Stomach smooth muscle (tissue), 2 donors: ENCODE measurements around the gene CCDC83.

Source experiments
- H3K27ac ChIP-seq: one replicate; pipeline ENCODE4 v1.7.0; 2013; ENCODE audit warnings: mild to moderate bottlenecking, low read length, inconsistent platforms
- H3K27me3 ChIP-seq, 2 donors: one replicate each; pipeline ENCODE4 v1.7.0; 2013; ENCODE audit warnings: low read length in 2 of 2; ENCODE audit not compliant: insufficient read depth in 2 of 2, control insufficient read depth in 1 of 2
- H3K36me3 ChIP-seq, 2 donors: one replicate each; pipeline ENCODE4 v1.7.0; 2013; ENCODE audit warnings: low read length in 2 of 2; ENCODE audit not compliant: control insufficient read depth in 2 of 2, insufficient read depth in 2 of 2
- H3K4me1 ChIP-seq: one replicate; pipeline ENCODE4 v1.7.0; 2013; ENCODE audit warnings: low read length; ENCODE audit not compliant: control insufficient read depth, insufficient read depth
- H3K4me3 ChIP-seq, 2 donors: one replicate each; pipeline ENCODE4 v1.7.0; 2013; ENCODE audit warnings: low read length in 2 of 2
- H3K9ac ChIP-seq, 2 donors: one replicate each; pipeline ENCODE4 v1.7.0; 2013; ENCODE audit warnings: low read length in 2 of 2, mild to moderate bottlenecking in 1 of 2
- H3K9me3 ChIP-seq, 2 donors: one replicate each; pipeline ENCODE4 v1.7.0; 2013; ENCODE audit warnings: low read length in 2 of 2; ENCODE audit not compliant: control insufficient read depth in 2 of 2
- donor health status: healthy.
- donor health status: Pancreatic carcinoma.

CCDC83 gene

DNA sequence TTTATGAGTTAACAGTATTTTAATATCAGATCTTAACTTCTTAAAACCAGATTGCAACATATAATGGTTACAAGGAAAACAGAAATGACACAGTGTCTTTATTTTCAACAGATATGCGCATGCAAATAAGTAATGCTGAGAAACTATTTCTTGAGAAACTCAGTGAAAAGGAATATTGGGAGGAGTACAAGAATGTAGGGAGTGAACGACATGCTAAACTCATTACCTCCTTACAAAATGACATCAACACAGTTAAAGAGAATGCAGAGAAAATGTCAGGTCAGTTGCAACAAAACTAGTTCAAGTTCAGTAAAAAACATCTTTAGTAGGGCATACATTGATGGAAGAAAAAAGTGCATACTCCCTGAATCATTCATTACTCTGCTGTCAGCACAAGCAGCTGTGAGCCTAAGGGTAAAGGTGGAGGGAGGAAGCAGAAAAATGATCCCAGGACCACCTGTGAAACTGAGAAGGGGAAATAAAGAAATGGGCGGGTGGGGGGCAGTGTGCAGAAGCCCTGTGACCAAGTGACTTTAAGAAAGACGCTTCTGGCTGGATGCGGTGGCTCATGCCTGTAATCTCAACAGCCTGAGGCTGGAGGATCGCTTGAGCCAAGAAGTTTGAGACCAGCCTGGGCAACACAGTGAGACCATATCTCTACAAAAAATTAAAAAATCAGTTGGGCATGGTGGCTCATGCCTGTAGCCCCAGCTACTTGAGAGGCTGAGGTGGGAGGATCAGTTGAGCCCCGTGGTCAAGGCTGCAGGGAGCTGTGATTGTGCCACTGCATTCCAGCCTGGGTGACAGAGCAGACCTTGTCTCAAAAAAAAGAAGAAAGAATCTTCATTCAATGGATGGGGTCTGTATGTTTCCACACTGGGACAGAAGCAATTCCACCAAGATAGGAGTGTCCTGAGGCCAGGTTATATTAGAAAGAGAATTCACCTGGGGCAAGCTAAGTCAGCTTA is 31.2 kb downstream of the CCDC83 start:
- Histone ChIP-seq H3K4me3 (no peak overlapping the region), H3K36me3 (no peaks in the 10 kb centered on the region), H3K27ac (no peak overlapping the region), H3K9ac (no peak overlapping the region), H3K9me3 (no peaks in the 10 kb centered on the region), H3K27me3 (no peaks in the 10 kb centered on the region), H3K4me1 (no peaks in the 10 kb centered on the region)

DNA sequence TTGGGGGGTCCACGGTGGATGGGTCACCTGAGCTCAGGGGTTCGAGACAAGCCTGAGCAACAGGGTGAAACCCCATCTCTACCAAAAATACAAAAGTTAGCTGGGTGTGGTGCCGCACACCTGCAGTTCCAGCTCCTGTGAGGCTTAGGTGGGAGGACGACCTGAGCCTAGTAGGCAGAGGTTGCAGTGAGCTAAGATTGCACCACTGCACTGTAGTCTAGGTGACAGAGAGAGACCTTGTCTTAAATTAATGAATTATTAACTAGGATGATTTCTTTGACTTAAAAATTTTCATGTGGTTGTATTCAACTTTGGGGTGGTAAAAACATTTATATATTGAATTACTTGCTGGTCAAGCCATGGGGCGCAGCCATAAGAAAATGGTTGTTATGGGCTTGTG is 33.9 kb downstream of the CCDC83 start:
- Histone ChIP-seq H3K27ac (no peak overlapping the region), H3K9ac (no peak overlapping the region), H3K36me3 (no peaks in the 10 kb centered on the region), H3K4me1 (no peaks in the 10 kb centered on the region), H3K4me3 (no peak overlapping the region), H3K27me3 (no peaks in the 10 kb centered on the region), H3K9me3 (no peaks in the 10 kb centered on the region)

DNA sequence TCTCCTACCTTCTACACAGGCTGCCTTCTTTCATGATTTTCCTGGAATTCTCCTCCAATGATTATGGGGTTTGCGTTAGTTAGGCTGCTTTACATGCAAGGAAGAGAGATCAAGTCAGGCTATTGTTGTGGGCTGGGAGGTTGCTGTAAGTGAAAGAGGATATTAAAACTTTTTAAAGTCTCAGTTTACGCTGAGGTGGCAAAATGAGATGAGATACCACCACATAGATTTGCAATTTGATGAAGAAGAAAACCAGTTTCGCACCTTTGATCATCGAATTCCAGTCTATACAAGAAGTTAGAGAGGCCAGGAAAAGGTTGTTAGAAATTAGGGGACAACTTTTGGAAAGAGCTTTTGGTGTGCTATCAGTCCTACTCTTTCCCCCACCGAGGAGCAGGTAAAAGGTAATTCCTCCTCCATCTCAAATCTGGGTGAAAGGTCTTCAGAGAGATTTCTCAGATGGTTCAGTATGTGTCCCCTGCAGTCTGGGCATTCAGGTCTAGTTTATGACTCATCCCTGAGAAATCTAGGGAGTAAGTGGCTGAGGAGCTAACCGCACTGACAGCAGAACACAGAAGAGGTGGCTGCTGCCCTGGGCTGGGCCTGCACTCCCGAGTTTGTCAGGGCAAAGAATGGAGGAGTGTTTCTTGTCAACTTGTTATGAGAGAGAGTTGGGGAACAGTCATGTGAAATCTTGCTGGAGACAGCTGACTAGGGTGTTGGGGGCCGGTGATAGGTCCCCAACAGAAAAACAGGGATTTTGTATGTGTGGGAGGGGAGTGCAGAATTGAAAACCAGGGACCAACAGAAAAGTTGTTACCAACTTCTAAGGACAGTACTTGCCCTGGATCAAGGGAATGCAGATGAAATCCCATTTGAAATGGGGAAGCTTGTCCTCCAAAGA is 34.7 kb downstream of the CCDC83 start:
- H3K27ac ChIP-seq, result no peak overlapping the region

DNA sequence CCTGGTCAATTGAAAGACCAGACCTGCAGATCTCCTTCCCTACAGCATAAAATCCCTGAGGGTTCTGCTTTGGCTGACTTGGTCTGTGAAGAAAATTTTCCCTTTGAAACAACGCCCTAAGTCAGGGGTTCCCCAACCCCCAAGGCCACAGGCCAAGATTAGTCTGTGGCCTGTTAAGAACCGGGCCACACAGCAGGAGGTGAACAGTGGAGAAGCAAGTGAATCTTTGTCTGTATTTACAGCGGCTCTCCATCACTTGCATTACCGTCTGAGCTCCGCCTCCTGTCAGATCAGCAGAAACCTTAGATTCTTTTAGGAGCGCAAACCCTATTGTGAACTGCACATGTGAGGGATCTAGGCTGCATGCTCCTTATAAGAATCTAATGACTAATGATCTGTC is 38.2 kb downstream of the CCDC83 start:
- Histone ChIP-seq H3K36me3 (no peaks in the 10 kb centered on the region), H3K9ac (no peak overlapping the region), H3K4me1 (no peaks in the 10 kb centered on the region), H3K27me3 (no peaks in the 10 kb centered on the region), H3K27ac (no peak overlapping the region), H3K4me3 (no peak overlapping the region), H3K9me3 (no peaks in the 10 kb centered on the region)

More for the DNA sequence above, 34.7 kb downstream of the CCDC83 start:
- no peaks in the 10 kb centered on the region for H3K9me3 ChIP-seq
- no peak overlapping the region for H3K9ac ChIP-seq
- no peaks in the 10 kb centered on the region for H3K27me3 ChIP-seq
- H3K36me3 ChIP-seq, result no peaks in the 10 kb centered on the region
- no peaks in the 10 kb centered on the region for H3K4me1 ChIP-seq
- no peak overlapping the region for H3K4me3 ChIP-seq

DNA sequence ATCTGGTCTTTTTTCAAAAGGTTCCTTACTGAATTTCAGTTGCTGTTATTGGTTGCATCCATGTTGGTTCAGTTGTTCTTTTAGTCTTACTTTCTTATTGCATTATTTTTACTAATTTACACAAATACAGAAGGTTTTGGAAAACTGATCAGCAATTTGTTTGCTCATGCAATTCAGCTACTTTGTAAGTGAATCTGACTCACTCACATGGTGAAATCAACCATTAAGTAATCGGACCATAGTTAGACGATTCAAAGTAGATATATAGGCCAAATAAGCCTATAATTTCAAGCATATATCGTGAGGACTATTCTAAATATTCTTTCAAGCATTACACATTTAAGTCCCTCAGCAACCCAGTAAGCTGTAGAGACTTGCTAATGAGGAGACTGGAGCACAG is 41.7 kb downstream of the CCDC83 start:
- H3K36me3 ChIP-seq, result no peaks in the 10 kb centered on the region
- H3K4me1 ChIP-seq, result no peaks in the 10 kb centered on the region
- no peak overlapping the region for H3K4me3 ChIP-seq
- no peaks in the 10 kb centered on the region for H3K27me3 ChIP-seq
- no peak overlapping the region for H3K9ac ChIP-seq
- no peak overlapping the region for H3K27ac ChIP-seq
- no peaks in the 10 kb centered on the region for H3K9me3 ChIP-seq

GRCh38 chr11:85898456-85898855 is 43.3 kb downstream of the CCDC83 start:
- Histone ChIP-seq H3K4me1 (no peaks in the 10 kb centered on the region), H3K9ac (no peak overlapping the region), H3K36me3 (no peaks in the 10 kb centered on the region), H3K27ac (no peak overlapping the region), H3K4me3 (no peak overlapping the region), H3K9me3 (no peaks in the 10 kb centered on the region), H3K27me3 (no peaks in the 10 kb centered on the region)

DNA sequence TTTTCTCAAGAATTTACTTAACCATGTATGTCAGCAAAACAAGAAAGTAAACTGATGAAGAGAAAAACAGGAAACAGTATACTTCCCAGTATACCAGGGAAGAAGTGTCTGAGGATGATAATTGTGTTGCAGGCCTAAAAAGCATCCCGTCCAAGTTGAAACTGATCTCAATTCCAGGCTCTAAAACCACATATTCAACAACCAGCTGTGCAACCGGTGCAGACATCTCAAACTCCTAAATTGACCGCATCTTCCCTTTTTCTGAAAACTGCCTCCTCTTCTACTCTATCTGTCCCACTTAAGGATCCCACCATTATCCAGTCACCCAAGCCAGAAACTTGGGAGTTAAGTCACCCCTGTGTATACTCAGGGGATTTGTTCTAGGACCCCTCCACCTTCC is 47.2 kb downstream of the CCDC83 start:
- Histone ChIP-seq H3K9ac (no peak overlapping the region), H3K4me1 (no peaks in the 10 kb centered on the region), H3K4me3 (no peak overlapping the region), H3K27me3 (no peaks in the 10 kb centered on the region), H3K9me3 (no peaks in the 10 kb centered on the region), H3K27ac (no peak overlapping the region), H3K36me3 (no peaks in the 10 kb centered on the region)

GRCh38 chr11:85903406-85903805 is 48.2 kb downstream of the CCDC83 start:
- no peaks in the 10 kb centered on the region for H3K27me3 ChIP-seq
- H3K36me3 ChIP-seq, result no peaks in the 10 kb centered on the region
- H3K4me3 ChIP-seq, result no peak overlapping the region
- no peaks in the 10 kb centered on the region for H3K9me3 ChIP-seq
- no peak overlapping the region for H3K9ac ChIP-seq
- H3K4me1 ChIP-seq, result no peaks in the 10 kb centered on the region
- no peak overlapping the region for H3K27ac ChIP-seq

- H3K4me1 ChIP-seq, result no peaks in the 10 kb centered on the region
These were observed 48.6 kb downstream of the CCDC83 start for GRCh38 chr11:85903811-85904210.

DNA sequence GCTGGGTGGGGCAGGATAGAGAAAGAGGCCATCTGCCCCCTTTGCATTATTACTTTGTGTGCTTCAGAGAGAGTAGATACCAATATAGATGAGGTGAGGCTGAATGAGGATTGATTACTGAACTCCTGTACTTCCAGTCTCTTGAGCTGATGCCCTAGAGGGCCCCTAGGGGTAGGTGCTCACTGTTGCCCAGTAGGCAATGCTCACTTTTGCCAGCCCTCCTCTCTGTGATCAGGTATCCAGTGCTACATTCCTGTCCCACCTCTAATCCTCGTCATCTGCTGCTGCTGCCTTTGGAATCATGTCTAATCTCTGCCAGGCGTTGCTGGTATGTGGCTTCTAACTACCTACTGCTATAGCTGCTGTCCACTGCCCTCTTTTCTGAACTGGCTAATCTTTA is 57.2 kb downstream of the CCDC83 start:
- H3K4me1 ChIP-seq, result no peaks in the 10 kb centered on the region
- no peak overlapping the region for H3K9ac ChIP-seq
- H3K36me3 ChIP-seq, result no peaks in the 10 kb centered on the region
- H3K4me3 ChIP-seq, result no peak overlapping the region
- H3K27me3 ChIP-seq, result no peaks in the 10 kb centered on the region
- peaks cover 0 to 3% of the 10 kb centered on the region in 2 donors for H3K9me3 ChIP-seq
- H3K27ac ChIP-seq, result no peak overlapping the region

More at GRCh38 chr11:85903811-85904210, 48.6 kb downstream of the CCDC83 start:
- no peaks in the 10 kb centered on the region for H3K36me3 ChIP-seq
- H3K9ac ChIP-seq, result no peak overlapping the region
- H3K4me3 ChIP-seq, result no peak overlapping the region
- H3K27ac ChIP-seq, result no peak overlapping the region
- no peaks in the 10 kb centered on the region for H3K27me3 ChIP-seq
- H3K9me3 ChIP-seq, result no peaks in the 10 kb centered on the region
